Keratinocyte (primary cell): ENCODE data around the gene CBLB. TPM values are rescaled to one million over a fixed set of nuclear protein-coding genes. Genes with fewer than 3 reads are reported as not detected.

Source experiments
- DNase-seq: peaks from one replicate; pipeline ENCODE4 v3.0.0-alpha.2; 2011; ENCODE audit warnings: low read depth, missing footprints, low spot score
- FAIRE-seq: peaks from 2 replicates; lab custom pipeline; 2011; peaks lifted over from hg19 to GRCh38; lab: Jason Lieb, UNC
- H2AFZ ChIP-seq: 2 replicates; pipeline ENCODE4 v1.6.0; 2012; ENCODE audit warnings: low read length, control low read depth, inconsistent platforms; ENCODE audit not compliant: control insufficient read depth
- H3K27ac ChIP-seq: 2 replicates; pipeline ENCODE4 v1.5.1; 2011; ENCODE audit warnings: low read length; ENCODE audit not compliant: control insufficient read depth, insufficient read depth
- H3K27me3 ChIP-seq: 3 replicates; pipeline ENCODE4 v1.6.0; 2011; ENCODE audit warnings: low read length; ENCODE audit not compliant: control insufficient read depth, insufficient read depth; ENCODE audit errors: extremely low read depth
- H3K36me3 ChIP-seq, 2 experiments: 2 replicates in 1 of 2; 3 replicates in 1 of 2; pipeline ENCODE4 v1.5.1; 2011; ENCODE audit warnings: low read length in 2 of 2, mild to moderate bottlenecking in 1 of 2; ENCODE audit not compliant: control insufficient read depth in 2 of 2, insufficient read depth in 2 of 2; ENCODE audit errors: extremely low read depth in 1 of 2
- H3K4me1 ChIP-seq: 3 replicates; pipeline ENCODE4 v1.5.1; 2011; ENCODE audit warnings: low read length; ENCODE audit not compliant: control insufficient read depth, insufficient read depth; ENCODE audit errors: extremely low read depth
- H3K4me2 ChIP-seq: 3 replicates; pipeline ENCODE4 v1.6.0; 2011; ENCODE audit warnings: low read depth, low read length; ENCODE audit not compliant: control insufficient read depth, insufficient read depth; ENCODE audit errors: extremely low read depth
- H3K4me3 ChIP-seq, 3 experiments: fragments of 200-600 bp in 1 of 3; sonication (generic) in 1 of 3; 2 replicates in 2 of 3; 3 replicates in 1 of 3; pipeline ENCODE4 v1.5.1; 2011 to 2016; ENCODE audit warnings: low read length in 3 of 3, mild to moderate bottlenecking in 3 of 3, control low read depth in 2 of 3, inconsistent platforms in 1 of 3, low read depth in 1 of 3, mixed read lengths in 1 of 3, mixed run types in 1 of 3, moderate library complexity in 1 of 3; ENCODE audit not compliant: control insufficient read depth in 2 of 3, insufficient read depth in 2 of 3; ENCODE audit errors: extremely low read depth in 1 of 3
- H3K79me2 ChIP-seq: 2 replicates; pipeline ENCODE4 v1.6.0; 2012; ENCODE audit warnings: low read length; ENCODE audit not compliant: control insufficient read depth, insufficient read depth
- H3K9ac ChIP-seq: 3 replicates; pipeline ENCODE4 v1.6.0; 2011; ENCODE audit warnings: low read length; ENCODE audit not compliant: control insufficient read depth, insufficient read depth; ENCODE audit errors: extremely low read depth
- H3K9me1 ChIP-seq: 3 replicates; pipeline ENCODE4 v1.6.0; 2011; ENCODE audit warnings: low read length; ENCODE audit not compliant: control insufficient read depth, insufficient read depth; ENCODE audit errors: extremely low read depth
- H3K9me3 ChIP-seq: 2 replicates; pipeline ENCODE4 v1.5.1; 2012; ENCODE audit warnings: low read depth, low read length; ENCODE audit not compliant: control insufficient read depth
- H4K20me1 ChIP-seq: 3 replicates; pipeline ENCODE4 v1.6.0; 2011; ENCODE audit warnings: low read length; ENCODE audit not compliant: control insufficient read depth, insufficient read depth; ENCODE audit errors: extremely low read depth
- CTCF ChIP-seq, 3 experiments: IDR thresholded peaks in 1 of 3; conservative IDR thresholded peaks in 1 of 3; optimal IDR thresholded peaks in 1 of 3; 2 replicates in 2 of 3; 3 replicates in 1 of 3; pipeline versions ENCODE3 to v1.5.1; 2011; ENCODE audit warnings: low read length in 3 of 3, mild to moderate bottlenecking in 3 of 3, moderate library complexity in 2 of 3, control low read depth in 1 of 3, inconsistent platforms in 1 of 3; ENCODE audit not compliant: insufficient read depth in 2 of 3; ENCODE audit errors: extremely low read depth in 1 of 3
- EZH2 ChIP-seq: IDR thresholded peaks from one replicate; pipeline ENCODE4 v1.6.1; 2012; ENCODE audit warnings: inconsistent platforms, mild to moderate bottlenecking, low read length, moderate library complexity
- dilution Hi-C: fragments of 300-500 bp; cut with MboI; formaldehyde crosslinking; loops from one replicate; pipeline ENCODE4 v1.7.0; 2020; ENCODE audit warnings: low sequenced_read_pairs; ENCODE audit not compliant: extremely low pct_ligation_motif_present
- polyA plus RNA-seq, 5 experiments: library from polyadenylated mRNA; depleted of rRNA in 3 of 5; stranded (reverse) in 3 of 5; stranded (forward) in 1 of 5; unstranded in 1 of 5; fragments of >200 nt; gene quantifications; 1 replicate in 1 of 5; 2 replicates in 3 of 5; 3 replicates in 1 of 5; pipeline versions ENCODE4 v1.2.1 to v1.2.3, GENCODE V29; 2011 to 2012; ENCODE audit warnings: missing spikeins in 2 of 5, low read depth in 1 of 5, low replicate concordance in 1 of 5

Gene CBLB
- polyA plus RNA-seq, 1 donor (not counting 4 experiments of a cell fraction or from before 2014, with no cell fraction given) = 13.6 TPM

GRCh38 chr3:105813710-105814109 lies 55.1 kb downstream of the CBLB start:
- H3K9ac ChIP-seq = no peak overlapping the region

GRCh38 chr3:105812194-105812586 lies 56.6 kb downstream of the CBLB start:
- FAIRE-seq = peak; percentile 41
- no peaks in the 10 kb centered on the region for H3K36me3 ChIP-seq
- DNase-seq = no peak
- H3K9me1 ChIP-seq = no peaks in the 10 kb centered on the region
- no peaks in the 10 kb centered on the region for H3K79me2 ChIP-seq
- dilution Hi-C loops = no loop called here
- no peak overlapping the region for H2AFZ ChIP-seq
- no peaks in the 10 kb centered on the region for H4K20me1 ChIP-seq
- H3K4me1 ChIP-seq = peaks cover 7% of the 10 kb centered on the region
- no peaks in the 10 kb centered on the region for H3K9me3 ChIP-seq
- H3K27ac ChIP-seq = no peak overlapping the region
- no peak overlapping the region for H3K4me3 ChIP-seq
- H3K27me3 ChIP-seq = no peaks in the 10 kb centered on the region
- no peak overlapping the region for H3K4me2 ChIP-seq
- no peak overlapping the region for H3K9ac ChIP-seq
- no peak for TF ChIP-seq EZH2
- TF ChIP-seq CTCF (optimal IDR thresholded peaks at IDR 0.05 in 1 of 3, IDR thresholded peaks at IDR 0.05 in 1 of 3, conservative IDR thresholded peaks at IDR 0.05 in 1 of 3; ENCODE audit: extremely low read depth in 1 of 3, insufficient read depth in 2 of 3, low read length in 3 of 3) = no peak

More at GRCh38 chr3:105813710-105814109, 55.1 kb downstream of the CBLB start:
- H3K4me2 ChIP-seq = no peak overlapping the region
- H4K20me1 ChIP-seq = no peaks in the 10 kb centered on the region
- H3K27ac ChIP-seq = no peak overlapping the region
- no peak overlapping the region for H2AFZ ChIP-seq
- peaks cover 7% of the 10 kb centered on the region for H3K4me1 ChIP-seq
- DNase-seq (no peak), FAIRE-seq (no peak)
- no peak overlapping the region for H3K4me3 ChIP-seq
- H3K79me2 ChIP-seq = no peaks in the 10 kb centered on the region
- H3K36me3 ChIP-seq = no peaks in the 10 kb centered on the region
- dilution Hi-C loops = no loop called here
- H3K9me3 ChIP-seq = no peaks in the 10 kb centered on the region
- no peaks in the 10 kb centered on the region for H3K27me3 ChIP-seq
- TF ChIP-seq EZH2 = no peak
- no peak for TF ChIP-seq CTCF (optimal IDR thresholded peaks at IDR 0.05 in 1 of 3, IDR thresholded peaks at IDR 0.05 in 1 of 3, conservative IDR thresholded peaks at IDR 0.05 in 1 of 3; ENCODE audit: extremely low read depth in 1 of 3, insufficient read depth in 2 of 3, low read length in 3 of 3)
- no peaks in the 10 kb centered on the region for H3K9me1 ChIP-seq
